ENCODE data around the gene SH2B2.

DNA sequence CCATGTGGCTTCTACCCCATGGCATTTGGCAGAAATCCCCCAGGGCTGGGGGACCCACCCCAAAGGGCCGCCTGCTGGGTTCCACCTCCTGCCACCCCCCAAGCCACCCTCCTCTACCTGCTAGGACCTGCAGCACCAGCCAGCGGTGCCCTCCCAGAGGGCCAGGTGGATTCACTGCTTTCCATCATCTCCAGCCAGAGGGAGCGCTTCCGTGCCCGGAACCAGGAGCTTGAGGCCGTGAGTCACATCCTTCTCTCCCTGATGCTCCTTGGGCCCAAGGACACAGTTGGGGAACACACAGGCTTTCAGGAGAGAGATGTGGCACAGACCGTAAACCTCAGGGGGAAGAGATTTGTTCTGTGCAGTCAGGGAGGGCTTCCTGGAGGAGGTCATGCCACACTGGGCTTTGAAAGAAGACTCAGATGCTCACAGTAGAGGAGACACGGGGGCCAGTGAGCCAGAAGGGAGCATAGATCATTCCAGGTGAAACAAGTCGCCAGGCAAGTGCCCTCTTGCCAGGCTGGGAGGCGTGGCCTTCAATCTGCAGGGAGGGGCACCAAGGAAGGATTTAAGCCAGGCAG is 11.5 kb upstream of the SH2B2 start:
- TF ChIP-seq, protein P1, sequence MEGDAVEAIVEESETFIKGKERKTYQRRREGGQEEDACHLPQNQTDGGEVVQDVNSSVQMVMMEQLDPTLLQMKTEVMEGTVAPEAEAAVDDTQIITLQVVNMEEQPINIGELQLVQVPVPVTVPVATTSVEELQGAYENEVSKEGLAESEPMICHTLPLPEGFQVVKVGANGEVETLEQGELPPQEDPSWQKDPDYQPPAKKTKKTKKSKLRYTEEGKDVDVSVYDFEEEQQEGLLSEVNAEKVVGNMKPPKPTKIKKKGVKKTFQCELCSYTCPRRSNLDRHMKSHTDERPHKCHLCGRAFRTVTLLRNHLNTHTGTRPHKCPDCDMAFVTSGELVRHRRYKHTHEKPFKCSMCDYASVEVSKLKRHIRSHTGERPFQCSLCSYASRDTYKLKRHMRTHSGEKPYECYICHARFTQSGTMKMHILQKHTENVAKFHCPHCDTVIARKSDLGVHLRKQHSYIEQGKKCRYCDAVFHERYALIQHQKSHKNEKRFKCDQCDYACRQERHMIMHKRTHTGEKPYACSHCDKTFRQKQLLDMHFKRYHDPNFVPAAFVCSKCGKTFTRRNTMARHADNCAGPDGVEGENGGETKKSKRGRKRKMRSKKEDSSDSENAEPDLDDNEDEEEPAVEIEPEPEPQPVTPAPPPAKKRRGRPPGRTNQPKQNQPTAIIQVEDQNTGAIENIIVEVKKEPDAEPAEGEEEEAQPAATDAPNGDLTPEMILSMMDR (IDR thresholded peaks at IDR 0.05) = no peak
- TF ChIP-seq EP300 (IDR thresholded peaks at IDR 0.05) (no peak), POLR2AphosphoS5 (IDR thresholded peaks at IDR 0.05) (no peak)

Measured in suprapubic skin (tissue), 4 donors.